ENCODE measurements around the gene CACNA1C. TPM values are rescaled to one million over a fixed set of nuclear protein-coding genes. Genes with fewer than 3 reads are reported as not detected.

Gene CACNA1C
- polyA plus RNA-seq, 4 donors, result 0.67 to 2.5 (median 2.0) TPM

DNA sequence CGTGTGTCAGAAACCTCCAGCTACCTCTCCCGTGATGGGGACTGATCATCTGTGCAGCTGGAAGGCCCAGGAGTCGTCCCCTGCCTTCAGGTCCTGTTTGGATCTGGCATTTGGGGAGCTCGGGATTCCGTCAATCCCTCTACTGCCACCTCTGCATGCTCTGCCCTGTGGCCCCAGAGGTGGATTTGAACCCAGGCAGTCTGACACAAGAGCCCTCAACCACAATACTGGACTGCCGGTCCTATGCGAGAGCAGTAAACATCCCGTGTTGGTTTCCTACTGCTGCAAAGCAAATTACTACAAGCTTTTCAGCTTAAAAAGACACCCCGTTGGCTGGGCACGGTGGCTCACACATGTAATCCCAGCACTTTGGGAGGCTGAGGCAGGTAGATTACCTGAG lies 620.1 kb downstream of the CACNA1C start:
- Histone ChIP-seq H3K4me1 (ENCODE audit: control insufficient read depth in 3 of 3, insufficient read depth in 2 of 3, low read depth in 1 of 3, low read length in 2 of 3) (no peaks in the 10 kb centered on the region), H3K36me3 (ENCODE audit: control insufficient read depth in 3 of 3, insufficient read depth in 2 of 3, low read depth in 1 of 3, low read length in 3 of 3) (no peaks in the 10 kb centered on the region), H3K4me3 (ENCODE audit: low read depth in 1 of 3, low read length in 3 of 3) (no peak overlapping the region), H3K27ac (ENCODE audit: low read depth in 1 of 3, low read length in 2 of 3) (no peak overlapping the region), H3K27me3 (ENCODE audit: control insufficient read depth in 3 of 3, insufficient read depth in 3 of 3, low read length in 3 of 3) (no peaks in the 10 kb centered on the region), H3K9me3 (ENCODE audit: control insufficient read depth in 2 of 2, insufficient read depth in 1 of 2, low read depth in 1 of 2, low read length in 1 of 2) (no peaks in the 10 kb centered on the region)
- FAIRE-seq, result no peak
- WGBS, 3 donors, result 91 to 94% (median 92%) methylated on average over 10 of the region's 10 CpGs
- DNase-seq, result no peak

DNA sequence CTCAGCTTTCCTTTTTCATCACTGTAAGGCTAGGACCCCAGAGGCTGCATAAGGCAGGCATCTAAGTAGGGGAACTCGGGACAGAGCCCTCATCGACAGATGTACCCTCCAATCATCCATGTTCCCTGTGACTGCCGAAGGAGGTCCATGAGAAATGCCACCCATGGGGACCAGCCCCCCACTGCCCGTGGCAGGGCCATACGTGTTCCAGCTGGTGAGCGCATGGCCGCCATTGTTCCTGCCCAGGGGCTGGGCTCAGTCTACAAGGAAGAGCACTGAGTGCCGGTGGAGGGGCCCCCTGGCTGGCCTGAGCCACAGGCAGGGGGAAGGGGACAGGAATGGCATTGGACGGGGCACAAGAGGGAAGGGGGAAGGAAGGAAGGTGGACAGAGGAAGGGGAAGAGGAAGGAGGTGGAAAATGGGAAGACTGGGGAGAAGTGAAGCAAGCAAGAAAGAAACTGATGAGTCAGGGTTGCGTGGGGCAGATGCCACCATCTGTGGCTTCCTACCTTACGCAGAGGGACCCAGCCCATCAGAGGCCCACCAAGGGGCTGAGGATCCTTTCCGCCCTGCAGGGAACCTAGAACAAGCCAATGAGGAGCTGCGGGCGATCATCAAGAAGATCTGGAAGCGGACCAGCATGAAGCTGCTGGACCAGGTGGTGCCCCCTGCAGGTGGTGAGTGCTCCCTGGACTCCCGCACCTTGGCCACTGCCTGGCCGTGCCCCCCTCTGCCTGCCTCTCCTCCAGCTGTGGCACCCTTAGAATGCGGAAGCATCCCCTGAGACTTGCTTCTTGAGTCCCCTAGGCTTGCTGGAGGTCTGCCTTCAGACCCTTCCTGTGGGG lies 621.4 kb downstream of the CACNA1C start:
- no peaks in the 10 kb centered on the region for H3K36me3 ChIP-seq (ENCODE audit: control insufficient read depth in 3 of 3, insufficient read depth in 2 of 3, low read depth in 1 of 3, low read length in 3 of 3)
- no peak for FAIRE-seq
- no peaks in the 10 kb centered on the region for H3K27me3 ChIP-seq (ENCODE audit: control insufficient read depth in 3 of 3, insufficient read depth in 3 of 3, low read length in 3 of 3)
- H3K4me1 ChIP-seq (ENCODE audit: control insufficient read depth in 3 of 3, insufficient read depth in 2 of 3, low read depth in 1 of 3, low read length in 2 of 3), result no peaks in the 10 kb centered on the region
- DNase-seq, result no peak
- H3K4me3 ChIP-seq (ENCODE audit: low read depth in 1 of 3, low read length in 3 of 3), result no peak overlapping the region
- H3K9me3 ChIP-seq (ENCODE audit: control insufficient read depth in 2 of 2, insufficient read depth in 1 of 2, low read depth in 1 of 2, low read length in 1 of 2), result no peaks in the 10 kb centered on the region
- WGBS, 3 donors, result 89 to 90% (median 89%) methylated on average over 18 of the region's 18 CpGs
- no peak overlapping the region for H3K27ac ChIP-seq (ENCODE audit: low read depth in 1 of 3, low read length in 2 of 3)

DNA sequence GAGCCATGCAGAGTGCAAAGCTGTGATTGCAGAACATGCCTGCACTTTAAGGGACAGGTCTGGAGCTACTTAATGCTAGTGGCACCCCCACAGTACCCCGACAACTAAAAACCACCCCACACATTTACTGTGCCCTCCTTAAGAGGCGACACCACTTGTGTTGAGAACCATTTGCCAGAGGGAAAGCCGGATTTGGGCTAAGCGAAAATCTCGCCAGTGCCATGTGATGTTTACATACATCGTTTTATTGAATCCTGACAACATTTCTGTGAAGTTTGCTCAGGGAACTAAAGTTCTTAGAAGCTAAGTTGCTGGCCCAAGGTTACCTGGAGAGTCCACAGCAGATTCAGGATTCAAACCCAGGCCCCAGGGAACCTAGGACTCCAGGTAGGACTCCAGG lies 623.0 kb downstream of the CACNA1C start:
- Histone ChIP-seq H3K27me3 (ENCODE audit: control insufficient read depth in 3 of 3, insufficient read depth in 3 of 3, low read length in 3 of 3) (no peaks in the 10 kb centered on the region), H3K4me1 (ENCODE audit: control insufficient read depth in 3 of 3, insufficient read depth in 2 of 3, low read depth in 1 of 3, low read length in 2 of 3) (no peaks in the 10 kb centered on the region), H3K4me3 (ENCODE audit: low read depth in 1 of 3, low read length in 3 of 3) (no peak overlapping the region), H3K9me3 (ENCODE audit: control insufficient read depth in 2 of 2, insufficient read depth in 1 of 2, low read depth in 1 of 2, low read length in 1 of 2) (no peaks in the 10 kb centered on the region), H3K27ac (ENCODE audit: low read depth in 1 of 3, low read length in 2 of 3) (no peak overlapping the region), H3K36me3 (ENCODE audit: control insufficient read depth in 3 of 3, insufficient read depth in 2 of 3, low read depth in 1 of 3, low read length in 3 of 3) (no peaks in the 10 kb centered on the region)
- 65 to 80% (median 68%) methylated on average over 6 of the region's 6 CpGs for WGBS, 3 donors
- DNase-seq, result no peak
- no peak for FAIRE-seq

DNA sequence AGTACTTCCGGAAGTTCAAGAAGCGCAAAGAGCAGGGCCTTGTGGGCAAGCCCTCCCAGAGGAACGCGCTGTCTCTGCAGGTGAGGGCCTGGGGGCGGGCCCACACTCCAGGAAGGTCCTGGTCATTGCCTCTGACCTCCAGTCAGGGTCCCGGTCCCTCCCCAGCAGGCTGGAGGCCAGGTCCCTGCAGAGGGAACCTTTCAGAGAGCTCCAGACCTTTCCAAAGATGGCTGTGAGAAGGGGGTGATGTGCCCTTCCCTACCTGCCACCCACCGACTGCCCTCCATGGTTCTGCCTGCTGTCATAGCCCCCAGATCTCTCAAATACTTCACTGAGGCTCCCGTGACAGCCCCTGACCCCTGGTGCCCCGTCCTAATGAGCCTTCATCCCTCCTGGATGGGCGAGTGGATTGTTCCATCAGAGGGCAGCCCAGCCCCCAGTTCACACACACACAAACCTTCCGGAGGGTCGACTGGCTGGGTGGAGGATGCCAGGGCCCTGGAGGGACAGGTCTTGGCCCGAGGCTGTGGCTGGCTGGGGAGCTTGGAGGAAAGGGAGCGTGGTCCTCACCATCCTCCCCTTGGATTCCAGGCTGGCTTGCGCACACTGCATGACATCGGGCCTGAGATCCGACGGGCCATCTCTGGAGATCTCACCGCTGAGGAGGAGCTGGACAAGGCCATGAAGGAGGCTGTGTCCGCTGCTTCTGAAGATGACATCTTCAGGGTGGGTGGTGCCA lies 624.5 kb downstream of the CACNA1C start:
- WGBS, 3 donors, result 78 to 80% (median 79%) methylated on average over 18 to 20 of the region's 20 CpGs
- FAIRE-seq, result no peak

DNA sequence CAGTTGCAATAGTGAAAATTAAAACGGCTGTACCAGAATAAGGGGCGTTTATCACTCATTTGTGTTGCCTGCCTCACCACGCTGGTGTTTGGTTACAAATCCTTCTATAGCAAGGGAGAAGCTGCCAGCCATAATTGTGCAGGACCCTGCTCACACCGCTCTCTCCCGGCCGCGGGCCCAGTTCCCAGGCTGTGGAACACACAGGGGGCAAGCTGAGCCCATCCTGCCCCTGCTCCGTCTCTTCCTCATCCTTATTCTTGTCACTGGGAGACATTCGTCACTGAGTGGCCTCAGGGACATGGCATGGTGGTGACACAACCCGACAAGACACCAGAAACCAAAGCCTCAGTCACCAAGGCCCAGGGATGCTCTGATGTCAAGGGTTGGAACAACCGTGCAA lies 625.6 kb downstream of the CACNA1C start:
- no peak for FAIRE-seq

More for the DNA sequence above, 624.5 kb downstream of the CACNA1C start:
- Histone ChIP-seq H3K4me1 (ENCODE audit: control insufficient read depth in 3 of 3, insufficient read depth in 2 of 3, low read depth in 1 of 3, low read length in 2 of 3) (no peaks in the 10 kb centered on the region), H3K4me3 (ENCODE audit: low read depth in 1 of 3, low read length in 3 of 3) (no peak overlapping the region), H3K36me3 (ENCODE audit: control insufficient read depth in 3 of 3, insufficient read depth in 2 of 3, low read depth in 1 of 3, low read length in 3 of 3) (no peaks in the 10 kb centered on the region), H3K27me3 (ENCODE audit: control insufficient read depth in 3 of 3, insufficient read depth in 3 of 3, low read length in 3 of 3) (no peaks in the 10 kb centered on the region), H3K9me3 (ENCODE audit: control insufficient read depth in 2 of 2, insufficient read depth in 1 of 2, low read depth in 1 of 2, low read length in 1 of 2) (no peaks in the 10 kb centered on the region), H3K27ac (ENCODE audit: low read depth in 1 of 3, low read length in 2 of 3) (no peak overlapping the region)
- no peak for DNase-seq

DNA sequence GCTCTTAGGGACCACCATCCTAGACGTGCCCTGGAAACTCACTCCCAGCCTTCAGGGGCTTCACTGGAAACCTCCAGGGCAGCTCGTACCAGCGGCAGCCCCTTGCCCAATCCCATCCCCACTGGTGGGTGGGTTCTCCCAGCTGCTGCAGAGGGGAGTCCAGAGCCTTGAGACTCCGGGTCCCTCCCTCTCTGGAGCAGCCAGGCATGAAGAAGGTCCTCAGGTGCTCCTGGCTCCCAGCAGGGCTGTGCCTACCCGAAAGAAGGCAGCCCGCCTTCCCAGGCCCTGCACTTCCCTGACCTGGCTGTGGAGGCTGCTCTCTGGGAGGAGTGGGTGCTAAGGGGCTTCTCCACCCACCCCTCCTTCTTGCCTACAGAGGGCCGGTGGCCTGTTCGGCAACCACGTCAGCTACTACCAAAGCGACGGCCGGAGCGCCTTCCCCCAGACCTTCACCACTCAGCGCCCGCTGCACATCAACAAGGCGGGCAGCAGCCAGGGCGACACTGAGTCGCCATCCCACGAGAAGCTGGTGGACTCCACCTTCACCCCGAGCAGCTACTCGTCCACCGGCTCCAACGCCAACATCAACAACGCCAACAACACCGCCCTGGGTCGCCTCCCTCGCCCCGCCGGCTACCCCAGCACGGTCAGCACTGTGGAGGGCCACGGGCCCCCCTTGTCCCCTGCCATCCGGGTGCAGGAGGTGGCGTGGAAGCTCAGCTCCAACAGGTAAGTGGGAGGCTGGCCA lies 626.5 kb downstream of the CACNA1C start:
- DNase-seq, result no peak
- WGBS, 3 donors, result 86 to 91% (median 87%) methylated on average over 33 of the region's 33 CpGs
- Histone ChIP-seq H3K36me3 (ENCODE audit: control insufficient read depth in 3 of 3, insufficient read depth in 2 of 3, low read depth in 1 of 3, low read length in 3 of 3) (peaks cover 0 to 3% (median 0%) of the 10 kb centered on the region in 3 donors), H3K4me1 (ENCODE audit: control insufficient read depth in 3 of 3, insufficient read depth in 2 of 3, low read depth in 1 of 3, low read length in 2 of 3) (no peaks in the 10 kb centered on the region), H3K4me3 (ENCODE audit: low read depth in 1 of 3, low read length in 3 of 3) (no peak overlapping the region), H3K9me3 (ENCODE audit: control insufficient read depth in 2 of 2, insufficient read depth in 1 of 2, low read depth in 1 of 2, low read length in 1 of 2) (no peaks in the 10 kb centered on the region), H3K27me3 (ENCODE audit: control insufficient read depth in 3 of 3, insufficient read depth in 3 of 3, low read length in 3 of 3) (no peaks in the 10 kb centered on the region), H3K27ac (ENCODE audit: low read depth in 1 of 3, low read length in 2 of 3) (no peak overlapping the region)
- no peak for FAIRE-seq

More for the DNA sequence above, 625.6 kb downstream of the CACNA1C start:
- Histone ChIP-seq H3K27ac (ENCODE audit: low read depth in 1 of 3, low read length in 2 of 3) (no peak overlapping the region), H3K27me3 (ENCODE audit: control insufficient read depth in 3 of 3, insufficient read depth in 3 of 3, low read length in 3 of 3) (no peaks in the 10 kb centered on the region), H3K9me3 (ENCODE audit: control insufficient read depth in 2 of 2, insufficient read depth in 1 of 2, low read depth in 1 of 2, low read length in 1 of 2) (no peaks in the 10 kb centered on the region), H3K4me1 (ENCODE audit: control insufficient read depth in 3 of 3, insufficient read depth in 2 of 3, low read depth in 1 of 3, low read length in 2 of 3) (no peaks in the 10 kb centered on the region), H3K4me3 (ENCODE audit: low read depth in 1 of 3, low read length in 3 of 3) (no peak overlapping the region), H3K36me3 (ENCODE audit: control insufficient read depth in 3 of 3, insufficient read depth in 2 of 3, low read depth in 1 of 3, low read length in 3 of 3) (peaks cover 0 to under 1% (median 0%) of the 10 kb centered on the region in 3 donors)
- WGBS, 3 donors, result 82 to 88% (median 84%) methylated on average over 11 of the region's 11 CpGs
- DNase-seq, result no peak

DNA sequence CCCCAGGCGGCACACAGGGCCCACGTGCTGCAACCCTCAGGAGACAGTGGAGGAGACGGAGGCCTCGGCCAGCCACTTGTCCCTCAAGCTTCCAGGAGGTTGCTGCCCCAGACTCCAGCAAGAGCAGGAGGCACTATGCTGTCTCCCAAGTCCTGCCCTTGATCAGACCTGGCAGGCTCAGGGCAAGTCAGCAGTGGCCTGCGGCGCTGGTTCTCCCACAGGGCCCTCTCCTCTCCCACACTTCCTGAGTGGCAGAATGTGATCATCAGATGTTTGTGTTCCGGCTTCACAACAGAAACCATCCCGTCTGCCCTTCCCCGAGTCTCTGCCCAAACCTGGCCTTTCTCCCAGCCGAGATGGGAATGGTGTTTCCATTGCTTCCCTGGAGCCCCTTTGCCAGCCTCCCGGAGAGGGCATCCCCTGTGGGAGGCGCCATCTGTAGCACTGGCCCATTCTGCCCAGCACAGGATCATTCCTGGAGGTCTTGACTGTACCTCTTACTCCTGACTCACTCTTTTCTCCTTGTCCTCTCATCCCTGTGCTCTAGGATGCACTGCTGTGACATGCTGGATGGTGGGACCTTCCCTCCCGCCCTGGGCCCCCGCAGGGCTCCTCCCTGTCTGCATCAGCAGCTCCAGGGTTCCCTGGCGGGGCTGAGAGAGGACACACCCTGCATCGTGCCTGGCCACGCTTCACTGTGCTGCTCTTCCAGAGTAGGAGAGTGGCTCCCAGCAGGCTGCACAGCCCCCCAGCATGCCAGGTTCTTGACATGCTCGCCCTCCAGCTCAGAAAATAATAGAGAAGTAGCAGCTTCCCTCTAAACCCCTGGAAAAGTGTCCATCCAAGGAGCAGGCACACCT lies 627.3 kb downstream of the CACNA1C start:
- FAIRE-seq (no peak), DNase-seq (no peak)
- Histone ChIP-seq H3K27me3 (ENCODE audit: control insufficient read depth in 3 of 3, insufficient read depth in 3 of 3, low read length in 3 of 3) (no peaks in the 10 kb centered on the region), H3K9me3 (ENCODE audit: control insufficient read depth in 2 of 2, insufficient read depth in 1 of 2, low read depth in 1 of 2, low read length in 1 of 2) (no peaks in the 10 kb centered on the region), H3K36me3 (ENCODE audit: control insufficient read depth in 3 of 3, insufficient read depth in 2 of 3, low read depth in 1 of 3, low read length in 3 of 3) (peaks cover 0 to 3% (median 0%) of the 10 kb centered on the region in 3 donors), H3K4me1 (ENCODE audit: control insufficient read depth in 3 of 3, insufficient read depth in 2 of 3, low read depth in 1 of 3, low read length in 2 of 3) (no peaks in the 10 kb centered on the region), H3K4me3 (ENCODE audit: low read depth in 1 of 3, low read length in 3 of 3) (no peak overlapping the region), H3K27ac (ENCODE audit: low read depth in 1 of 3, low read length in 2 of 3) (no peak overlapping the region)
- 72 to 82% (median 77%) methylated on average over 18 of the region's 18 CpGs for WGBS, 3 donors
